Measurements from ENCODE around the gene CDK7.

CDK7 gene

GRCh38 chr5:69295088-69295754 is 60.5 kb downstream of the CDK7 start:
- DNase-seq: no peak

- no peak for DNase-seq
These were observed 64.9 kb downstream of the CDK7 start for GRCh38 chr5:69299625-69300024.

GRCh38 chr5:69300537-69301203 is 66.0 kb downstream of the CDK7 start:
- DNase-seq: no peak

GRCh38 chr5:69305512-69305911 is 70.8 kb downstream of the CDK7 start:
- DNase-seq: no peak

GRCh38 chr5:69308046-69308553 is 73.4 kb downstream of the CDK7 start:
- DNase-seq: no peak

- no peak for DNase-seq
These were observed 74.7 kb downstream of the CDK7 start for GRCh38 chr5:69309380-69309779.

GRCh38 chr5:69312459-69313160 is 77.9 kb downstream of the CDK7 start:
- DNase-seq: no peak

GRCh38 chr5:69313428-69313827 is 78.7 kb downstream of the CDK7 start:
- DNase-seq: no peak

GRCh38 chr5:69315972-69316371 is 81.3 kb downstream of the CDK7 start:
- no peak for DNase-seq

GRCh38 chr5:69317391-69317790 is 82.7 kb downstream of the CDK7 start:
- DNase-seq: no peak

- DNase-seq: no peak
These were observed 91.7 kb downstream of the CDK7 start for GRCh38 chr5:69326365-69326764.
